Right lobe of liver (tissue), 6 donors: ENCODE results near the gene C19orf12. TPM values are rescaled to one million over a fixed set of nuclear protein-coding genes. Genes with fewer than 3 reads are reported as not detected.

ENCODE experiments used
- ATAC-seq, 4 donors: fragments of 200-7000 bp; cut with Tn5 transposase; one replicate each; pipeline ENCODE4 v1.9.1; 2020; ENCODE audit warnings: mild to moderate bottlenecking in 4 of 4, moderate library complexity in 4 of 4
- DNase-seq, 3 donors: peaks; one replicate each; pipeline ENCODE4 v3.0.0-alpha.2; 2020
- H3K27ac ChIP-seq, 3 donors: fragments of 200-600 bp; one replicate each; pipeline ENCODE4 v1.8.0; 2022
- H3K27me3 ChIP-seq, 2 donors: fragments of 200-600 bp; one replicate each; pipeline ENCODE4 v1.8.0; 2022
- H3K36me3 ChIP-seq, 4 donors: fragments of 200-600 bp; sonication (generic) in 1 of 4; one replicate each; pipeline versions ENCODE4 v1.5.1 to v1.8.0; 2017 to 2022; ENCODE audit warnings: control low read depth in 1 of 4
- H3K4me1 ChIP-seq, 4 donors: fragments of 200-600 bp; sonication (generic) in 1 of 4; one replicate each; pipeline versions ENCODE4 v1.5.1 to v1.8.0; 2017 to 2022; ENCODE audit warnings: control low read depth in 1 of 4
- H3K4me3 ChIP-seq, 3 donors: fragments of 200-600 bp; one replicate each; pipeline ENCODE4 v1.8.0; 2022
- H3K9me3 ChIP-seq, 4 donors: fragments of 200-600 bp; sonication (generic) in 1 of 4; one replicate each; pipeline versions ENCODE4 v1.5.1 to v1.8.0; 2017 to 2022; ENCODE audit warnings: control low read depth in 1 of 4
- CTCF ChIP-seq, 4 donors: fragments of 200-600 bp in 3 of 4; fragments of 450-650 bp in 1 of 4; IDR thresholded peaks; one replicate each; pipeline versions ENCODE4 v1.5.1 to v1.8.0; 2016 to 2022; ENCODE audit warnings: antibody characterized with exemption in 4 of 4, mild to moderate bottlenecking in 2 of 4
- POLR2A ChIP-seq: fragments of 450-650 bp; IDR thresholded peaks from one replicate; pipeline ENCODE4 v1.6.1; 2017; ENCODE audit warnings: antibody characterized with exemption, mild to moderate bottlenecking
- WGBS: methylation state at CpG from one replicate; pipeline ENCODE4 v1.1.6; 2018; ENCODE audit warnings: low coverage, low lambda C conversion rate; ENCODE audit not compliant: insufficient coverage; ENCODE audit errors: missing lambda C conversion rate; 5-methylcytosine and 5-hydroxymethylcytosine counted together
- intact Hi-C, 2 donors: fragments of 100-400 bp; cut with DNase I; formaldehyde crosslinking; loops; one replicate each; pipeline versions ENCODE4 v1.11.2 to v1.14.1; 2022
- total RNA-seq, 6 experiments: library from RNA; depleted of rRNA in 2 of 6; stranded (reverse); fragments of >200 nt in 2 of 6; fragmentation: NEBNext Ultra II Directional in 3 of 6; extraction: Animal tissue kit (Norgen Biotek cat#: 25700) in 3 of 6; gene quantifications; one replicate each; pipeline versions ENCODE4 v1.1.0 to v1.2.4, GENCODE V29; 2016 to 2023
- donor health status: DM: no; HTN: yes; CAD: no.
- donor health status: DM: no; HTN: no; CAD: no.
- donor health status: DM: no; HTN: no; CAD: no.
- donor health status: DM: no; HTN: yes; CAD: no.
- donor health status: DM: no; HTN: yes; CAD: no.

Gene C19orf12
- total RNA-seq, 6 experiments from 2014 or later, result 35.2 to 62.8 (median 52.4) TPM

DNA sequence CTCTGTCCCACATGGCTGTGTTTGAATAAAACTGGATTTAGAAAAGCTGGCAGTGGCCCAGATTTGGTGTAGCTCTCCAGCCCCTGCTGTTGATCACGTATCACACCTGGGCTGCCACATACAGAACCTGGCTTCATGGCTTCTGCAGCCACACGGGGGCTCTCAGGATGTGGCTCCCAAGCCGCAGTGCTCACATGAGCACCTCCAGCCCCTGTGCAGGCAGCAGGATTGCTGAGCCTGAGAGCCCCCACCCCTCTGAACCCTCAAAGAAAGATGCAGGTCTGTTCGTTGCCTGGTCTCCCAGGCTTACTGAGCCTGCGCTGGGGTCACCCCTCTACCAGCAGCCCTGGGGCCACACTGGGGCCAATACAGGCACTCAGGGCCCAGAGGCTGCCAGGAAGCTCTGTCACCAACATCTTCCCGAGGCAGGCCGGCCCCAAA, 47.1 kb downstream of the C19orf12 start:
- peak in 1 of 3 donors; percentile 28 for DNase-seq
- no peak overlapping the region for H3K27ac ChIP-seq
- no peaks in the 10 kb centered on the region for H3K9me3 ChIP-seq
- no peak for ATAC-seq
- no peaks in the 10 kb centered on the region for H3K36me3 ChIP-seq
- no peak for TF ChIP-seq POLR2A
- TF ChIP-seq CTCF (IDR thresholded peaks at IDR 0.05), result no peak
- intact Hi-C loops, result no loop called here
- WGBS, result 60% methylated on average over 2 of the region's 7 CpGs
- H3K27me3 ChIP-seq, result no peaks in the 10 kb centered on the region
- peaks cover 0 to 58% (median 21%) of the 10 kb centered on the region in 4 donors for H3K4me1 ChIP-seq
- H3K4me3 ChIP-seq, result no peak overlapping the region

DNA sequence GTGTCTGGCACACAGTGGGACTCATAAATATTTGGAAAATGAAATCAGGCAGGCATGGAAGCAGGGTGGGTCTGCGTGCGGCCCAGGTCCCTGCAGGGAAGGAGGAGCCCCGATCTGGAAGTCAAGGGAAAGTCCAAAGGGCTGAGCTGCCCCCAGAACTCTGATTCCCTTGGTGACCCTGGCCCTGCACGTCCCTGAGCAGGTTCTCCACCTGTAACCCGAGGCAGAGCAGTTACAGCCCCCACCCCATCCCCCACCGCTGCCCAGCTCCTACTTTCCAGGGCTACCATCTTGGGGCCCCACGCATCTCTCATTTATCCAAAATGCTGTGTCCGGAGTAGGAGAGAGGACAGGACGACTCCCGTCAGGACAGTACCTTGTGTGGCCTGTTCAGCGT, 47.7 kb downstream of the C19orf12 start:
- 61% methylated on average over 3 of the region's 11 CpGs for WGBS
- TF ChIP-seq POLR2A, result no peak
- no peak for TF ChIP-seq CTCF (IDR thresholded peaks at IDR 0.05)
- Histone ChIP-seq H3K4me1 (peaks cover 0 to 58% (median 21%) of the 10 kb centered on the region in 4 donors), H3K9me3 (no peaks in the 10 kb centered on the region), H3K4me3 (peak overlapping the region in 2 of 3 donors; percentile 83 to 94), H3K27me3 (no peaks in the 10 kb centered on the region), H3K27ac (peak overlapping the region in 1 of 3 donors; percentile 85), H3K36me3 (no peaks in the 10 kb centered on the region)
- DNase-seq, result no peak
- no peak for ATAC-seq
- intact Hi-C loops, result no loop called here

GRCh38 chr19:29666578-29667386, 48.3 kb downstream of the C19orf12 start:
- peaks cover 0 to 58% (median 21%) of the 10 kb centered on the region in 4 donors for H3K4me1 ChIP-seq

More at GRCh38 chr19:29666578-29667386, 48.3 kb downstream of the C19orf12 start:
- Histone ChIP-seq H3K36me3 (no peaks in the 10 kb centered on the region), H3K27me3 (no peaks in the 10 kb centered on the region), H3K4me3 (peak overlapping the region; percentile 83 to 95 (median 94)), H3K27ac (peak overlapping the region; percentile 74 to 85 (median 83)), H3K9me3 (no peaks in the 10 kb centered on the region)
- ATAC-seq, result peak; percentile 2 to 44 (median 13)
- no peak for TF ChIP-seq POLR2A
- TF ChIP-seq CTCF (IDR thresholded peaks at IDR 0.05), result no peak
- intact Hi-C loops, result no loop called here
- DNase-seq, result peak; percentile 59 to 77 (median 66)
- WGBS, result 22% methylated on average over 18 of the region's 20 CpGs
